Measurements from ENCODE around the gene BTNL9.

DNA sequence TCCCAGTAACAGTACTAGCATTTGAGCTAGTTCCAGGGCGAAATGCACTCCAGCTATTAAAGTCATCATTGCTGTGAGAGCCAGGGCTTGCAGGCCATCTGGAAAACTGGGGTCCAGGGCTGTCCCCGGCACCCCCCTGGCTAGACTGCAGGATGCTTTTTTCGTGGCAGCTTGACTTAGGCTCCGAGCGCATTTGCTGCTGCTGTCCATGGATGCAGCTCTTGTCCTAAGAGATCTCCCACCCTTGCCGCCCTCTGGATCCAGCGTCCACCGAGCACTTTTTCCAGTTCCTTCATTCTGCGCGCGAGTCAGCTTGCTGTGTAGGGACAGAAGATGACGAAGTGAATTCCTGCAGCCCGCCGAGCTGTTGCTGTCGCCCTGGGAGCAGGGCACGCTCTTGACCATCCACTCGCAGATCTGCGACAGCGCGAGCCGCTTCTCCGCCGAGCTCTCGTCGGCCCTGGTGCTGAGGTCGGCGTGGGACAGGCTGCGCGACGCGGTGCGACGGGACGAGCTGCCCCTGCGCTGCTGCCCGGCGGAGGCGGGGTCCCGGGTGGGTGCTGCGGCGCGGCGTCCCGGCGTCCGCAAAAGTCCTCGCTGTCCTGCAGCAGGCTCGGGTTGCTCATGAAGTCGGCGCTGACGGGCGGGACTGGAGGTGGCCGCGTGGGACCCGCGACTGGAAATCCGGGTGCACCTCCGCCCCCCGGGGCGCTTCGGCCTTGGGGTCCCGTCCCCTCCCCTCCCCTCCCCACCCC lies 60.2 kb downstream of the BTNL9 start:
- TF ChIP-seq, protein P1, sequence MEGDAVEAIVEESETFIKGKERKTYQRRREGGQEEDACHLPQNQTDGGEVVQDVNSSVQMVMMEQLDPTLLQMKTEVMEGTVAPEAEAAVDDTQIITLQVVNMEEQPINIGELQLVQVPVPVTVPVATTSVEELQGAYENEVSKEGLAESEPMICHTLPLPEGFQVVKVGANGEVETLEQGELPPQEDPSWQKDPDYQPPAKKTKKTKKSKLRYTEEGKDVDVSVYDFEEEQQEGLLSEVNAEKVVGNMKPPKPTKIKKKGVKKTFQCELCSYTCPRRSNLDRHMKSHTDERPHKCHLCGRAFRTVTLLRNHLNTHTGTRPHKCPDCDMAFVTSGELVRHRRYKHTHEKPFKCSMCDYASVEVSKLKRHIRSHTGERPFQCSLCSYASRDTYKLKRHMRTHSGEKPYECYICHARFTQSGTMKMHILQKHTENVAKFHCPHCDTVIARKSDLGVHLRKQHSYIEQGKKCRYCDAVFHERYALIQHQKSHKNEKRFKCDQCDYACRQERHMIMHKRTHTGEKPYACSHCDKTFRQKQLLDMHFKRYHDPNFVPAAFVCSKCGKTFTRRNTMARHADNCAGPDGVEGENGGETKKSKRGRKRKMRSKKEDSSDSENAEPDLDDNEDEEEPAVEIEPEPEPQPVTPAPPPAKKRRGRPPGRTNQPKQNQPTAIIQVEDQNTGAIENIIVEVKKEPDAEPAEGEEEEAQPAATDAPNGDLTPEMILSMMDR (conservative IDR thresholded peaks at IDR 0.05 in 1 of 2, IDR thresholded peaks at IDR 0.05 in 1 of 2; ENCODE audit: extremely low read depth in 1 of 2, insufficient read depth in 1 of 2, low read depth in 1 of 2, low read length in 2 of 2), result no peak
- TF ChIP-seq EZH2 (IDR thresholded peaks at IDR 0.05; ENCODE audit: borderline replicate concordance, low read length), result peak; percentile 19
